Measurements from ENCODE around the gene ASPDH.

DNA sequence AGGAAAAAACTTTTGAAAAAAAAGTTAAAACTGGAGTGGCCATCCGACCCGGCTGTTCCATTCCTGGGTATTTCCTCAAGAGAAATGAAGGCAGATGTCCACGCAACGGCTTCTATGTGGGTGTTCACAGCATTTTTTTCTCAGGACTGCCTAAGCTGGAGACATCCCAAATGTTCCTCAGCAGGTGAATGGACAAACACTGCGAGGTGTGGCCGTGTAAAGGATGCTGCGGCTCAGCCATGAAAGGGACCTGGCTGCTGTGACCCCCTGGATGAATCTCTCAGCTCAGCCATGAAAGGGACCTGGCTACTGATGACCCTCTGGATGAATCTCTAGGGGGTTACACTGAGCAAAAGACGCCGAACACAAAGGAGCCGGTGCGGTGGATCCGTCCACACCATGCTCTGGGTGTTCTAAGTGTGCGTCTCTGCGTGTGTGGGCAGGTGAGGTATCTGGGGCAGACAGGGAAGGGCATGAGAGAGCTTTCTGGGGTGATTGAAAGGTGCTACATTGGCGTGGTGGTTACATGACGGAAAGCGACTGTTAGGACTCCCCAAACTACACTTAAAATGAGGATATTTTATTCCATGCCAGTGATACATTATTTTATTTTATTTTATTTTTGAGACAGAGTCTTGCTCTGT lies 7.2 kb upstream of the ASPDH start:
- TF ChIP-seq, protein P1, sequence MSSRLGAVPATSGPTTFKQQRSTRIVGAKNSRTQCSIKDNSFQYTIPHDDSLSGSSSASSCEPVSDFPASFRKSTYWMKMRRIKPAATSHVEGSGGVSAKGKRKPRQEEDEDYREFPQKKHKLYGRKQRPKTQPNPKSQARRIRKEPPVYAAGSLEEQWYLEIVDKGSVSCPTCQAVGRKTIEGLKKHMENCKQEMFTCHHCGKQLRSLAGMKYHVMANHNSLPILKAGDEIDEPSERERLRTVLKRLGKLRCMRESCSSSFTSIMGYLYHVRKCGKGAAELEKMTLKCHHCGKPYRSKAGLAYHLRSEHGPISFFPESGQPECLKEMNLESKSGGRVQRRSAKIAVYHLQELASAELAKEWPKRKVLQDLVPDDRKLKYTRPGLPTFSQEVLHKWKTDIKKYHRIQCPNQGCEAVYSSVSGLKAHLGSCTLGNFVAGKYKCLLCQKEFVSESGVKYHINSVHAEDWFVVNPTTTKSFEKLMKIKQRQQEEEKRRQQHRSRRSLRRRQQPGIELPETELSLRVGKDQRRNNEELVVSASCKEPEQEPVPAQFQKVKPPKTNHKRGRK (CRISPR knock-in tag; IDR thresholded peaks at IDR 0.05; ENCODE audit: borderline replicate concordance): no peak
- TF ChIP-seq FOXJ3 (CRISPR knock-in tag; IDR thresholded peaks at IDR 0.05; ENCODE audit: borderline replicate concordance): no peak
- TF ChIP-seq, protein P2, sequence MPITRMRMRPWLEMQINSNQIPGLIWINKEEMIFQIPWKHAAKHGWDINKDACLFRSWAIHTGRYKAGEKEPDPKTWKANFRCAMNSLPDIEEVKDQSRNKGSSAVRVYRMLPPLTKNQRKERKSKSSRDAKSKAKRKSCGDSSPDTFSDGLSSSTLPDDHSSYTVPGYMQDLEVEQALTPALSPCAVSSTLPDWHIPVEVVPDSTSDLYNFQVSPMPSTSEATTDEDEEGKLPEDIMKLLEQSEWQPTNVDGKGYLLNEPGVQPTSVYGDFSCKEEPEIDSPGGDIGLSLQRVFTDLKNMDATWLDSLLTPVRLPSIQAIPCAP (CRISPR knock-in tag; IDR thresholded peaks at IDR 0.05): no peak
- TF ChIP-seq, protein P3, sequence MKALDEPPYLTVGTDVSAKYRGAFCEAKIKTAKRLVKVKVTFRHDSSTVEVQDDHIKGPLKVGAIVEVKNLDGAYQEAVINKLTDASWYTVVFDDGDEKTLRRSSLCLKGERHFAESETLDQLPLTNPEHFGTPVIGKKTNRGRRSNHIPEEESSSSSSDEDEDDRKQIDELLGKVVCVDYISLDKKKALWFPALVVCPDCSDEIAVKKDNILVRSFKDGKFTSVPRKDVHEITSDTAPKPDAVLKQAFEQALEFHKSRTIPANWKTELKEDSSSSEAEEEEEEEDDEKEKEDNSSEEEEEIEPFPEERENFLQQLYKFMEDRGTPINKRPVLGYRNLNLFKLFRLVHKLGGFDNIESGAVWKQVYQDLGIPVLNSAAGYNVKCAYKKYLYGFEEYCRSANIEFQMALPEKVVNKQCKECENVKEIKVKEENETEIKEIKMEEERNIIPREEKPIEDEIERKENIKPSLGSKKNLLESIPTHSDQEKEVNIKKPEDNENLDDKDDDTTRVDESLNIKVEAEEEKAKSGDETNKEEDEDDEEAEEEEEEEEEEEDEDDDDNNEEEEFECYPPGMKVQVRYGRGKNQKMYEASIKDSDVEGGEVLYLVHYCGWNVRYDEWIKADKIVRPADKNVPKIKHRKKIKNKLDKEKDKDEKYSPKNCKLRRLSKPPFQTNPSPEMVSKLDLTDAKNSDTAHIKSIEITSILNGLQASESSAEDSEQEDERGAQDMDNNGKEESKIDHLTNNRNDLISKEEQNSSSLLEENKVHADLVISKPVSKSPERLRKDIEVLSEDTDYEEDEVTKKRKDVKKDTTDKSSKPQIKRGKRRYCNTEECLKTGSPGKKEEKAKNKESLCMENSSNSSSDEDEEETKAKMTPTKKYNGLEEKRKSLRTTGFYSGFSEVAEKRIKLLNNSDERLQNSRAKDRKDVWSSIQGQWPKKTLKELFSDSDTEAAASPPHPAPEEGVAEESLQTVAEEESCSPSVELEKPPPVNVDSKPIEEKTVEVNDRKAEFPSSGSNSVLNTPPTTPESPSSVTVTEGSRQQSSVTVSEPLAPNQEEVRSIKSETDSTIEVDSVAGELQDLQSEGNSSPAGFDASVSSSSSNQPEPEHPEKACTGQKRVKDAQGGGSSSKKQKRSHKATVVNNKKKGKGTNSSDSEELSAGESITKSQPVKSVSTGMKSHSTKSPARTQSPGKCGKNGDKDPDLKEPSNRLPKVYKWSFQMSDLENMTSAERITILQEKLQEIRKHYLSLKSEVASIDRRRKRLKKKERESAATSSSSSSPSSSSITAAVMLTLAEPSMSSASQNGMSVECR (CRISPR knock-in tag; IDR thresholded peaks at IDR 0.05; ENCODE audit: borderline replicate concordance): no peak
- TF ChIP-seq, protein P4, sequence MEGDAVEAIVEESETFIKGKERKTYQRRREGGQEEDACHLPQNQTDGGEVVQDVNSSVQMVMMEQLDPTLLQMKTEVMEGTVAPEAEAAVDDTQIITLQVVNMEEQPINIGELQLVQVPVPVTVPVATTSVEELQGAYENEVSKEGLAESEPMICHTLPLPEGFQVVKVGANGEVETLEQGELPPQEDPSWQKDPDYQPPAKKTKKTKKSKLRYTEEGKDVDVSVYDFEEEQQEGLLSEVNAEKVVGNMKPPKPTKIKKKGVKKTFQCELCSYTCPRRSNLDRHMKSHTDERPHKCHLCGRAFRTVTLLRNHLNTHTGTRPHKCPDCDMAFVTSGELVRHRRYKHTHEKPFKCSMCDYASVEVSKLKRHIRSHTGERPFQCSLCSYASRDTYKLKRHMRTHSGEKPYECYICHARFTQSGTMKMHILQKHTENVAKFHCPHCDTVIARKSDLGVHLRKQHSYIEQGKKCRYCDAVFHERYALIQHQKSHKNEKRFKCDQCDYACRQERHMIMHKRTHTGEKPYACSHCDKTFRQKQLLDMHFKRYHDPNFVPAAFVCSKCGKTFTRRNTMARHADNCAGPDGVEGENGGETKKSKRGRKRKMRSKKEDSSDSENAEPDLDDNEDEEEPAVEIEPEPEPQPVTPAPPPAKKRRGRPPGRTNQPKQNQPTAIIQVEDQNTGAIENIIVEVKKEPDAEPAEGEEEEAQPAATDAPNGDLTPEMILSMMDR (IDR thresholded peaks at IDR 0.05): no peak
- TF ChIP-seq, protein P5, sequence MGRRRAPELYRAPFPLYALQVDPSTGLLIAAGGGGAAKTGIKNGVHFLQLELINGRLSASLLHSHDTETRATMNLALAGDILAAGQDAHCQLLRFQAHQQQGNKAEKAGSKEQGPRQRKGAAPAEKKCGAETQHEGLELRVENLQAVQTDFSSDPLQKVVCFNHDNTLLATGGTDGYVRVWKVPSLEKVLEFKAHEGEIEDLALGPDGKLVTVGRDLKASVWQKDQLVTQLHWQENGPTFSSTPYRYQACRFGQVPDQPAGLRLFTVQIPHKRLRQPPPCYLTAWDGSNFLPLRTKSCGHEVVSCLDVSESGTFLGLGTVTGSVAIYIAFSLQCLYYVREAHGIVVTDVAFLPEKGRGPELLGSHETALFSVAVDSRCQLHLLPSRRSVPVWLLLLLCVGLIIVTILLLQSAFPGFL (CRISPR knock-in tag; IDR thresholded peaks at IDR 0.05; ENCODE audit: borderline replicate concordance): no peak
- no peak for TF ChIP-seq GRHL2 (CRISPR knock-in tag; IDR thresholded peaks at IDR 0.05; ENCODE audit: insufficient replicate concordance, severe bottlenecking)
- TF ChIP-seq SP1 (CRISPR knock-in tag; conservative IDR thresholded peaks at IDR 0.05): no peak
- TF ChIP-seq, protein P6, sequence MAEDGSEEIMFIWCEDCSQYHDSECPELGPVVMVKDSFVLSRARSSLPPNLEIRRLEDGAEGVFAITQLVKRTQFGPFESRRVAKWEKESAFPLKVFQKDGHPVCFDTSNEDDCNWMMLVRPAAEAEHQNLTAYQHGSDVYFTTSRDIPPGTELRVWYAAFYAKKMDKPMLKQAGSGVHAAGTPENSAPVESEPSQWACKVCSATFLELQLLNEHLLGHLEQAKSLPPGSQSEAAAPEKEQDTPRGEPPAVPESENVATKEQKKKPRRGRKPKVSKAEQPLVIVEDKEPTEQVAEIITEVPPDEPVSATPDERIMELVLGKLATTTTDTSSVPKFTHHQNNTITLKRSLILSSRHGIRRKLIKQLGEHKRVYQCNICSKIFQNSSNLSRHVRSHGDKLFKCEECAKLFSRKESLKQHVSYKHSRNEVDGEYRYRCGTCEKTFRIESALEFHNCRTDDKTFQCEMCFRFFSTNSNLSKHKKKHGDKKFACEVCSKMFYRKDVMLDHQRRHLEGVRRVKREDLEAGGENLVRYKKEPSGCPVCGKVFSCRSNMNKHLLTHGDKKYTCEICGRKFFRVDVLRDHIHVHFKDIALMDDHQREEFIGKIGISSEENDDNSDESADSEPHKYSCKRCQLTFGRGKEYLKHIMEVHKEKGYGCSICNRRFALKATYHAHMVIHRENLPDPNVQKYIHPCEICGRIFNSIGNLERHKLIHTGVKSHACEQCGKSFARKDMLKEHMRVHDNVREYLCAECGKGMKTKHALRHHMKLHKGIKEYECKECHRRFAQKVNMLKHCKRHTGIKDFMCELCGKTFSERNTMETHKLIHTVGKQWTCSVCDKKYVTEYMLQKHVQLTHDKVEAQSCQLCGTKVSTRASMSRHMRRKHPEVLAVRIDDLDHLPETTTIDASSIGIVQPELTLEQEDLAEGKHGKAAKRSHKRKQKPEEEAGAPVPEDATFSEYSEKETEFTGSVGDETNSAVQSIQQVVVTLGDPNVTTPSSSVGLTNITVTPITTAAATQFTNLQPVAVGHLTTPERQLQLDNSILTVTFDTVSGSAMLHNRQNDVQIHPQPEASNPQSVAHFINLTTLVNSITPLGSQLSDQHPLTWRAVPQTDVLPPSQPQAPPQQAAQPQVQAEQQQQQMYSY (CRISPR knock-in tag; IDR thresholded peaks at IDR 0.05): no peak
- no peak for TF ChIP-seq NFE2L1 (CRISPR knock-in tag; IDR thresholded peaks at IDR 0.05)
- TF ChIP-seq TCF7 (CRISPR knock-in tag; IDR thresholded peaks at IDR 0.05; ENCODE audit: low read depth): no peak
- TF ChIP-seq, protein P7, sequence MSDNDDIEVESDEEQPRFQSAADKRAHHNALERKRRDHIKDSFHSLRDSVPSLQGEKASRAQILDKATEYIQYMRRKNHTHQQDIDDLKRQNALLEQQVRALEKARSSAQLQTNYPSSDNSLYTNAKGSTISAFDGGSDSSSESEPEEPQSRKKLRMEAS (CRISPR knock-in tag; IDR thresholded peaks at IDR 0.05): no peak

Data from WTC11 (cell line).